DND-41 (cell line): ENCODE data around the gene IFIT5.

Source experiments
- ATAC-seq: fragments of 200-7000 bp; cut with Tn5 transposase; 3 replicates; pipeline ENCODE4 v1.9.1; 2021; ENCODE audit warnings: low read depth; ENCODE audit not compliant: insufficient read depth
- DNase-seq: peaks from one replicate; pipeline ENCODE4 v3.0.0-alpha.2; 2020
- H2AFZ ChIP-seq: 2 replicates; pipeline ENCODE4 v1.6.0; 2012; ENCODE audit warnings: low read depth, low read length
- H3K27ac ChIP-seq: 2 replicates; pipeline ENCODE4 v1.5.1; 2012; ENCODE audit warnings: low read length, inconsistent platforms
- H3K27me3 ChIP-seq: fragments of 200-600 bp; sonication (generic); 2 replicates; pipeline ENCODE4 v1.6.0; 2012; ENCODE audit warnings: low read length, mild to moderate bottlenecking, inconsistent platforms; ENCODE audit not compliant: insufficient read depth, poor library complexity
- H3K36me3 ChIP-seq: 2 replicates; pipeline ENCODE4 v1.5.1; 2012; ENCODE audit warnings: low read length, inconsistent platforms; ENCODE audit not compliant: insufficient read depth
- H3K4me1 ChIP-seq: 2 replicates; pipeline ENCODE4 v1.5.1; 2012; ENCODE audit warnings: mild to moderate bottlenecking, low read length; ENCODE audit not compliant: insufficient read depth
- H3K4me2 ChIP-seq: 2 replicates; pipeline ENCODE4 v1.6.0; 2012; ENCODE audit warnings: mild to moderate bottlenecking, moderate library complexity, low read length, inconsistent platforms; ENCODE audit not compliant: insufficient read depth
- H3K4me3 ChIP-seq, 2 experiments: fragments of 200-600 bp in 1 of 2; shearing (Covaris generic) in 1 of 2; 2 replicates each; pipeline ENCODE4 v1.5.1; 2012 to 2016; ENCODE audit warnings: inconsistent platforms in 2 of 2, low read length in 2 of 2, mild to moderate bottlenecking in 2 of 2, low read depth in 1 of 2, moderate library complexity in 1 of 2
- H3K79me2 ChIP-seq: 2 replicates; pipeline ENCODE4 v1.6.0; 2012; ENCODE audit warnings: low read length, inconsistent platforms; ENCODE audit not compliant: insufficient read depth
- H3K9ac ChIP-seq: 2 replicates; pipeline ENCODE4 v1.6.0; 2012; ENCODE audit warnings: low read depth, mild to moderate bottlenecking, inconsistent platforms, low read length, moderate library complexity
- H3K9me3 ChIP-seq: 2 replicates; pipeline ENCODE4 v1.5.1; 2012; ENCODE audit warnings: low read length, moderate library complexity, mild to moderate bottlenecking, inconsistent platforms; ENCODE audit not compliant: insufficient read depth, severe bottlenecking
- H4K20me1 ChIP-seq: 2 replicates; pipeline ENCODE4 v1.6.0; 2012; ENCODE audit warnings: low read length; ENCODE audit not compliant: insufficient read depth
- CTCF ChIP-seq: IDR thresholded peaks from 2 replicates; pipeline ENCODE4 v1.5.1; 2012; ENCODE audit warnings: borderline replicate concordance, low read length, moderate library complexity, mild to moderate bottlenecking; ENCODE audit not compliant: poor library complexity, severe bottlenecking; ENCODE audit errors: extremely low read depth
- EZH2 ChIP-seq: IDR thresholded peaks from 3 replicates; pipeline ENCODE4 v1.6.1; 2012; ENCODE audit warnings: borderline replicate concordance, low read depth, mild to moderate bottlenecking, moderate library complexity, low read length, inconsistent platforms; ENCODE audit not compliant: severe bottlenecking

IFIT5 gene

DNA sequence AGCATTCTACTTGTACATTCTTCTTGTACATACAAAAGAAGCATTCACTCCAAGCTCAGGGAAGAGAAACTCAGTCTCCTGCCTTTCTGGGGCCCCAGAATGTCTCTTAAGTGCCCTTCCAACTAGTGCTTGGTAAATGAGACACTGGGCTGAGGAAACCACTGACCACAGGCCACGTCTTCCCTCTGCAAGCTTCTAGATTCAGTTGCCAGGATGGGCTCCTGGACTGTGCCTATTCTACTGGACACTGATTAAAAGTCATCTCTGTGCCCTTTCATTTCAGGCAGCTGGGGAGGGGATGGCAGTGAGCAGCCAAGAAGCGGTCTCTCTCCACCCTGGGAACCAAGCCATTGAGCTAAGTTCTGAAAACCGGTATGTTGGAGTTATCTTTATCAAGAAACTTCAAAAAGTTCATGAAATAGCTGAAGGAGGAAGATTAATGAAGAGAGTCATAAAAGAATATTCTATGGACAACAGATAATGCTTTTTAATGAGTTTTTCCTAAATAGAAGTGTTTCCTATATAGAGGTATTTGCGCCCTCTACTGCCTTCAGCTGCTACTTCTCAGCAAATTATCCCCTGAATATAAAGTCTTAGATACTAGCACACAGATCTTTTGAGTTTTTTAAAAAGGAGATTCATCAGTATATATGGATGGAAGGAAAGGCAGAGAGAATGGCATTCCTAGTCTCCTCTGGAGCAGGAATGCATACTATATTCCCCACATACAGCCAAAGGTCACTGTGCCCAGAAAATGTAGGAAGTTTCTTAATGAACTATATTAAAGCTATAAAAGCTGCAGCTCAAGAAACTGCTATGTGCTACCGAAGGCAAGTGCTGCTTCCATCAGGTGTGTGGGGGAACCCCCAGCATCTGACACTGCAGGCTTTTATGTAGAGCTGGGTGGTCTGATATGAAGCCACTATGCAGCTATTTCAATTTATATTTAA, 44.9 kb upstream of the IFIT5 start:
- ATAC-seq = peak; percentile 53; the same call in 1 of the 3 replicates
- DNase-seq = no peak
- H3K27me3 ChIP-seq = no peaks in the 10 kb centered on the region
- no peak overlapping the region for H3K4me3 ChIP-seq
- no peak overlapping the region for H3K27ac ChIP-seq
- TF ChIP-seq CTCF (peak; percentile 61), EZH2 (no peak)
- no peaks in the 10 kb centered on the region for H3K79me2 ChIP-seq
- H3K36me3 ChIP-seq = no peaks in the 10 kb centered on the region
- no peak overlapping the region for H3K9ac ChIP-seq
- no peak overlapping the region for H3K4me2 ChIP-seq
- H3K9me3 ChIP-seq = no peaks in the 10 kb centered on the region
- H2AFZ ChIP-seq = no peak overlapping the region
- no peaks in the 10 kb centered on the region for H3K4me1 ChIP-seq
- H4K20me1 ChIP-seq = no peaks in the 10 kb centered on the region

- no peaks in the 10 kb centered on the region for H3K4me1 ChIP-seq
- H3K27me3 ChIP-seq = no peaks in the 10 kb centered on the region
- ATAC-seq (no peak), DNase-seq (no peak)
- H2AFZ ChIP-seq = no peak overlapping the region
- H3K9me3 ChIP-seq = no peaks in the 10 kb centered on the region
- H3K9ac ChIP-seq = no peak overlapping the region
- no peaks in the 10 kb centered on the region for H3K79me2 ChIP-seq
- no peaks in the 10 kb centered on the region for H4K20me1 ChIP-seq
- no peaks in the 10 kb centered on the region for H3K36me3 ChIP-seq
- H3K27ac ChIP-seq = no peak overlapping the region
- H3K4me3 ChIP-seq = no peak overlapping the region
- TF ChIP-seq EZH2 (no peak), CTCF (no peak)
- H3K4me2 ChIP-seq = no peak overlapping the region
Measured at GRCh38 chr10:89371079-89371478, 43.3 kb upstream of the IFIT5 start.

GRCh38 chr10:89371987-89372386, 42.4 kb upstream of the IFIT5 start:
- DNase-seq (no peak), ATAC-seq (no peak)
- TF ChIP-seq EZH2 = no peak
- no peak for TF ChIP-seq CTCF
- no peak overlapping the region for H3K4me2 ChIP-seq
- H3K4me3 ChIP-seq = no peak overlapping the region
- H2AFZ ChIP-seq = no peak overlapping the region
- H3K27me3 ChIP-seq = no peaks in the 10 kb centered on the region
- no peak overlapping the region for H3K27ac ChIP-seq
- H3K79me2 ChIP-seq = no peaks in the 10 kb centered on the region
- H3K9ac ChIP-seq = no peak overlapping the region
- H4K20me1 ChIP-seq = no peaks in the 10 kb centered on the region
- H3K9me3 ChIP-seq = no peaks in the 10 kb centered on the region
- H3K4me1 ChIP-seq = no peaks in the 10 kb centered on the region
- H3K36me3 ChIP-seq = no peaks in the 10 kb centered on the region
